Measurements from ENCODE around the gene BCAP31. TPM values are rescaled to one million over a fixed set of nuclear protein-coding genes. Genes with fewer than 3 reads are reported as not detected.

The BCAP31 gene
- total and polyA plus RNA-seq, 2 donors (not counting 1 experiment from before 2014, with no cell fraction given): 94.0 to 133 TPM

- Histone ChIP-seq H2AFZ (ENCODE audit: low read length) (no peak overlapping the region), H3K27ac (ENCODE audit: insufficient read depth, low read length) (no peak overlapping the region), H3K79me2 (ENCODE audit: control insufficient read depth, insufficient read depth, low read length) (no peaks in the 10 kb centered on the region), H3K4me2 (ENCODE audit: extremely low read depth, insufficient read depth, low read length) (no peak overlapping the region), H3K36me3 (ENCODE audit: control insufficient read depth, insufficient read depth, low read length) (no peaks in the 10 kb centered on the region), H3K4me3 (replicated peaks in 1 of 4; ENCODE audit: control extremely low read depth in 1 of 4, insufficient read depth in 1 of 4, low read depth in 3 of 4, low read length in 4 of 4) (no peak overlapping the region), H3K9me3 (ENCODE audit: control insufficient read depth, insufficient read depth, low read depth, low read length) (no peaks in the 10 kb centered on the region), H3K9ac (ENCODE audit: insufficient read depth, low read length) (no peak overlapping the region), H3K27me3 (ENCODE audit: control insufficient read depth, insufficient read depth, low read length) (no peaks in the 10 kb centered on the region), H4K20me1 (ENCODE audit: control insufficient read depth, extremely low read depth, insufficient read depth, low read length) (no peaks in the 10 kb centered on the region), H3K4me1 (ENCODE audit: control insufficient read depth, extremely low read depth, insufficient read depth, low read length) (no peaks in the 10 kb centered on the region)
- TF ChIP-seq EZH2 (IDR thresholded peaks at IDR 0.05; ENCODE audit: low read length, missing control alignments): no peak
- TF ChIP-seq CTCF (conservative IDR thresholded peaks at IDR 0.05 in 1 of 2, IDR thresholded peaks at IDR 0.05 in 1 of 2; ENCODE audit: low read depth in 1 of 2, low read length in 2 of 2): no peak
- DNase-seq (ENCODE audit: low read depth in 2 of 2): no peak
Observed at GRCh38 chrX:153686711-153687110, 37.5 kb downstream of the BCAP31 start.

GRCh38 chrX:153685751-153686696 is 38.2 kb downstream of the BCAP31 start:
- no peak for TF ChIP-seq CTCF (conservative IDR thresholded peaks at IDR 0.05 in 1 of 2, IDR thresholded peaks at IDR 0.05 in 1 of 2; ENCODE audit: low read depth in 1 of 2, low read length in 2 of 2)
- TF ChIP-seq EZH2 (IDR thresholded peaks at IDR 0.05; ENCODE audit: low read length, missing control alignments): no peak
- no peak for DNase-seq (ENCODE audit: low read depth in 2 of 2)
- H3K36me3 ChIP-seq (ENCODE audit: control insufficient read depth, insufficient read depth, low read length): no peaks in the 10 kb centered on the region
- H4K20me1 ChIP-seq (ENCODE audit: control insufficient read depth, extremely low read depth, insufficient read depth, low read length): no peaks in the 10 kb centered on the region
- H3K27ac ChIP-seq (ENCODE audit: insufficient read depth, low read length): no peak overlapping the region
- H2AFZ ChIP-seq (ENCODE audit: low read length): no peak overlapping the region
- no peaks in the 10 kb centered on the region for H3K9me3 ChIP-seq (ENCODE audit: control insufficient read depth, insufficient read depth, low read depth, low read length)
- H3K4me2 ChIP-seq (ENCODE audit: extremely low read depth, insufficient read depth, low read length): no peak overlapping the region
- H3K9ac ChIP-seq (ENCODE audit: insufficient read depth, low read length): no peak overlapping the region
- no peak overlapping the region for H3K4me3 ChIP-seq (replicated peaks in 1 of 4; ENCODE audit: control extremely low read depth in 1 of 4, insufficient read depth in 1 of 4, low read depth in 3 of 4, low read length in 4 of 4)
- H3K4me1 ChIP-seq (ENCODE audit: control insufficient read depth, extremely low read depth, insufficient read depth, low read length): no peaks in the 10 kb centered on the region
- no peaks in the 10 kb centered on the region for H3K27me3 ChIP-seq (ENCODE audit: control insufficient read depth, insufficient read depth, low read length)
- H3K79me2 ChIP-seq (ENCODE audit: control insufficient read depth, insufficient read depth, low read length): no peaks in the 10 kb centered on the region

GRCh38 chrX:153685156-153685536 is 39.0 kb downstream of the BCAP31 start:
- DNase-seq (ENCODE audit: low read depth in 2 of 2): no peak

More at GRCh38 chrX:153685156-153685536, 39.0 kb downstream of the BCAP31 start:
- Histone ChIP-seq H3K27ac (ENCODE audit: insufficient read depth, low read length) (no peak overlapping the region), H3K79me2 (ENCODE audit: control insufficient read depth, insufficient read depth, low read length) (no peaks in the 10 kb centered on the region), H3K9me3 (ENCODE audit: control insufficient read depth, insufficient read depth, low read depth, low read length) (no peaks in the 10 kb centered on the region), H2AFZ (ENCODE audit: low read length) (no peak overlapping the region), H3K4me1 (ENCODE audit: control insufficient read depth, extremely low read depth, insufficient read depth, low read length) (no peaks in the 10 kb centered on the region), H4K20me1 (ENCODE audit: control insufficient read depth, extremely low read depth, insufficient read depth, low read length) (no peaks in the 10 kb centered on the region), H3K27me3 (ENCODE audit: control insufficient read depth, insufficient read depth, low read length) (no peaks in the 10 kb centered on the region), H3K4me3 (replicated peaks in 1 of 4; ENCODE audit: control extremely low read depth in 1 of 4, insufficient read depth in 1 of 4, low read depth in 3 of 4, low read length in 4 of 4) (no peak overlapping the region), H3K4me2 (ENCODE audit: extremely low read depth, insufficient read depth, low read length) (no peak overlapping the region), H3K9ac (ENCODE audit: insufficient read depth, low read length) (no peak overlapping the region), H3K36me3 (ENCODE audit: control insufficient read depth, insufficient read depth, low read length) (no peaks in the 10 kb centered on the region)
- no peak for TF ChIP-seq CTCF (conservative IDR thresholded peaks at IDR 0.05 in 1 of 2, IDR thresholded peaks at IDR 0.05 in 1 of 2; ENCODE audit: low read depth in 1 of 2, low read length in 2 of 2)
- TF ChIP-seq EZH2 (IDR thresholded peaks at IDR 0.05; ENCODE audit: low read length, missing control alignments): no peak
